Activated CD4-positive, alpha-beta T cell treated with anti-CD3 and anti-CD28 coated beads, Interleukin-2, amount 50 U/mL, for 16 hours (primary cell): Measurements from ENCODE around the gene DYNC1I1.

Experiments used
- DNase-seq: peaks from one replicate; pipeline ENCODE4 v3.0.0-alpha.2; 2020

The DYNC1I1 gene

DNA sequence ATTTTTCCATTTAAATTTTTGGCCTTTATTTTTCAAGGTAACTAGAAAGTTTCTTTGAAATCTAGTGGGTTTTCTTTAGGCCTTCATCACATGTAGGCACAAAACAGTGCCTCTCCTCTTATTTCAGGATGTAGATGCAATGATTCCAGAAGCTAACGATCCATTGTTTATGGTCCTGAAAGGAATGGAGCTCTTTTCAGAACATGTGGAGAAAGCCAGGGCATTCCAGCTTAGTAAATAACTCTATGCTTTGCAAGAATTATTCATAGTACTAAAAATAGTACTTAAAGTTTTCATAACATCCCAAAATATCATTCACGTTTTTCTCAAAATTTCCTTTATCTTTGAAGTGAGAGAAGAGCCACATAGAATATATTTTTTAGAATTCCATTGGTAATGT lies 91.3 kb downstream of the DYNC1I1 start:
- no peak for DNase-seq

DNA sequence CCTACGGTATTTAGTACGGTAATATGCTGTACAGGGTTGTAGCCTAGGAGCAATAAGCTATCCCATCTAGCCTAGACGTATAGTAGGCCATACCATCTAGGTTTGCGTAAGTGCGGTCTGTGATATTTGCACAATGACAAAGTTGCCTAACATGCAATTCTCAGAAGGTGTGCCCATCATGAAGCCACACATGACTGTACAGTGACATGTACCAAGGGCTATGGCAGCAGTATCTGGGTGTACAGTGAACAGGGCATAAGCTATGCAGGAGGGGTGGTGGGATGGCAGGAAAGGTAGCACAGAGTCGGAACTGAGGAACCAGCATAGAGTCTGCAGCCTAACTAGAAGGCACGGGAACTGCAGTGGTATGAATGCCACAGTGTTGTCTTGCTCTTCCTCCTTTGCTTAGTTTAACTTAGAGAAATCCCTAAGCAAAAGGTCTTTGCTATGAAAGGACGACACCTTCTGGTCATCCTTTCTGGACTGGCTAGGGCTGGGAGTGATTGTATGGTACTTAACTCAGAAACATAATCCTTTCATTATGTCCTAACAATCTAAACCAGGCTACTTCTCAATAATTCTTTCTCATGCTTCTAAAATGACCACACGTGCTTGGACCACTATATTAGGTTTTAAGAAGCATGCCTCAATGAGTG lies 93.5 kb downstream of the DYNC1I1 start:
- DNase-seq = no peak

DNA sequence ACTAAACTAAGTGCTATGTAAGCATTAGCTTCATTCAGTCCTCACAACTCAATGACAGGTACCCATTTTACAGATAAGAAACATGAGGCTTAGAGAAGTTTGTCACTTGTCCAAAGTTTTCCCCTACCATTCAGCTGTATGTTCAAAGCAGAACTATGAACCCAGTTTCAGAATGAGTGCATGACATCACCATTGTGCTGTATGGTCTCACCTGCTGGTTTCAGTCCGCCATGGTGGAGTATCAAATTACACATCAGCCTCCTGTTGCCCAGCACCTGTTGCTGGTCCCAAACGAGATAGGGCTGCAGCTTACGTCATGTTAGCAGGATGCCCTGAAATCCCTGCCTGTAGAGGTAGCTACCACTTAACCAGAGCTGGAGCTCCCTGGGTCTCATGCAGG lies 95.0 kb downstream of the DYNC1I1 start:
- DNase-seq = peak; percentile 25

DNA sequence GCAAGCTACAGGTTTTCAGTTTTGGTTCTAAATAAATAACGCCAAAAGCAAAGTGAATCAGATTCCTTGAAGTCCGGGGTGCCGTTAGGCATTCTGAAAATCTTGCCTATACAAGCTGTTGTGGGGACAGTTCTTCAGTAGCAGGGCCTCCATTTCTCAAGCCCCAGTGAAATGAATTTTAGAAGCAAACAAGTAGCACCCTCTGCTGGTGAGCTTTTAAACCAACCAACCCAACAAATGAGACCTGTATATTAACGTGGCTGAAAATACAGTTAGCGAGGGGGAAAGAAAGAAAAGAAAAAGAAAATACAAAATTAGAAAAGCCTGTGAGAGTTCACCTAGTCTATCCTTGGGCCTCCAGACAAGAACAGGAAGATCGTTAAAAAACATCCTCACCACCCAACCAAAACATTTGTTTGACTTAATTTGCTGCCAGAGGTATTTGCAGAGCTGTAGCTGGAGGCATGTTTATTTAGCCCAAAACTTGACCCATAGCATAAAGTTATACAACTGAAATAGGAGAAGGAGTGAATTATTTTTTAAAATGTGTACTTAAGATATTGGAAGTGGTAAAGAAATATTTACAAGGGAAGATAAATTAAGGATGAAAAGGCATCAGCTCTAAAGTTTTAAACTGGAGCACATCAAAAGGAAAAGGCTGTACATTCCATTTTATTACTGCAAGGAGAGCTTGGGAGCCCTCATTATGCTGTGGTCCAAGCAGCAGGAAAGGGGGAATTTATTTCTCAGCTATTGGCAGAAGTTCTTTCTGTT lies 98.9 kb downstream of the DYNC1I1 start:
- DNase-seq = peak; percentile 46

DNA sequence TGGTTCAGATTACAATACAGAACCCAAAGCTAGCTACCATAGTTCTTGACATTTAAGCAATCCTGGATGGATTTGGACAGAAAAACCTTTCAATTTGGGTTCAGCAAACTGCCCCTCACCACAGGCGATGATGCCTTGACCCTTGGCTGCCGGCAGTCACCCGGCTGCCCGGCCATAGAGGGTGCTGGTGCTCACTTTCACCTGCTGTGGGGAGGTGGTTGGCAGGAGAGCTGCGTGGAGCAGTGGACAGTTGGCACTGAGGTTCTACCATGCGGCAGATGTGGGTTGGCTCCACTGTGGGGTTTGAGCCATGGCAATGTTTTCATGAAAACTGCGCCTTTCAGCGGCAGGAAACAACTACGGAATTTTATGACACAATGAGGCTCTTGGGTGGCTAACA lies 99.5 kb downstream of the DYNC1I1 start:
- DNase-seq = no peak

DNA sequence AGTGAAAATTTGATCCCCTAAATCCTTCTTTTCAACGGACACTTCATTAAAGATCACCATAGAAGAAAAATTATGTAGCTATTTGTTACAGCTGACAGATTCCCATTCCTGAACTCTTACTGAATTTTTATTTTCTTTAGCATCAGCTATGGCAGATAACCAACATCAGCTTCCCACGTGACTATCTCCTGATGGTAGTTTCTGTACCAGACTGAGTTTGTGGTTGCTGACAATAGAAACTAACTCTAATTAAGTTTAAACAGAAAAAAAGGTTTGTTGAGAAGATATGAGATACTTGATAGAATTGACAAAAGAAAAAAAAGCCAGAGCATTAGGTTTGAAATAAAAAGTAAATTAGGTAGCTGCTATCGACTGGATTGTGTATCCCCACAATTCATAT lies 101.8 kb downstream of the DYNC1I1 start:
- no peak for DNase-seq

DNA sequence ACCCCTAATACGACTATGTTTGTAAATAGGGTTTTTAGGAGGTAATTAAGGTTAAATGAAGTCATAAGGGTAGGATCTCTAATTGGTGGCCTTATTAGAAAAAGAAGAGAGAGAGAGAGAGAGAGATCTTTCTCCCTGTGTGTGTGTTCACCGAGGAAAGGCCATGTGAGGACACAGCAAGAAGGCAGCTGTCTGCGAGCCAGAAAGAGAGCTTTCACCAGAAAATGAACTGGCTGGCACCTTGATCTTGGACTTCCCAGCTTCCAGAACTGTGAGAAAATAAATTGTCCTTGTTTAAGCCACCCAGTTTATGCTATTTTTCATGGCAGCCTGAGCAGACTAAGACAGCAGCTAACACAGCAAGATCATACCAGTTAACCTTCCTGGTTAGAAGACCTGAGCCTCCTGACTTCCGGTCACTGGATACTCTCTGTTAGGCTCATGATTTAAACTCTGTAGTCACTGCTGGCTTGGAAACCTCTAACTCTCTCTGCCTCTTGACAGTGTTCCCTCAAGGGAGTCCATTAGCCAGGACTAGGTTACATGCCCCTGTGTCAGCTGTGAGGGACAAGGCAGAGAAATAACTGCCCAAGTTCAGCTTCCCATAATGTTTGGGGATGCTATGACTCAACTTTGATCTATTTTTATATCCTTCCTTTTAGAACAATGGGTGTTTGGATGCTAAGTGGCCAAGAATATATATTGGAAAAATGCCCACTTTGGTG lies 102.3 kb downstream of the DYNC1I1 start:
- DNase-seq = no peak

DNA sequence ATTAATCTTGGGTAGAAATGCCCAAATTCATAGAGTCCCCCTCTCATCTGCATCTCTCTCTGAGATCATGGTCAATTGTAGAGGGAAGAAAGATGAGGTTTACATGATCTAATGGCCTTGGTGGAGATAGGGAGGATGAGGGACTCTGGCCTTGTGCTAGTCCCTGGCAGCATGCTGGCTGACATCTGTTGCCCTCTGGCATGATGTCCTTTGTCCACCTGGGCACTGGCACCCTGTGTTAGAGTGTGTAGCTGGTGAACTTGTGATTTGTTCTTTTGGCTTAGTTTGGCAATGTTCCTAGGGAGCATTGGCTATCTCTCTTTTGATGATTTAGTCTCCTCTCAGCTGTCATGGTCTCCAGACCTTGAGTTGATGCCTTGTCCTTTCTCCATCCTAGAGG lies 103.2 kb downstream of the DYNC1I1 start:
- no peak for DNase-seq

DNA sequence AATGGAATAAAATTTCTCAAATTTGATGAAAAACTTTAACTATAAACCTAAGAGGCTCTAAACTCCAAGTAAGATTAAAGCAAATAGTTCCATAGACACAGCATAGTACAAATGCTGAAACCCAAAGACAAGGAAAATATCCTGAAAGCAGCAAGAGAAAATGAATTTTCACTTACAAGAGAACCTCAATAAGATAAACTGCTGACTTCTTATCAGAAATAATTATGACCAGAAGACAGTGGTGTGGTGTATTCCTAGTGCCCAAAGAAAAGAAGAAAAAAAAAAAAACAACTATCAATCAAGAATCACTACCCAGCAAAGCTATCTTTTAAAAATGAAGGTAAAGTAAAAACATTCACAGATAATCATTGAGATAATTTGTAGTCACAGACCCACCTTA lies 106.3 kb downstream of the DYNC1I1 start:
- DNase-seq = no peak

DNA sequence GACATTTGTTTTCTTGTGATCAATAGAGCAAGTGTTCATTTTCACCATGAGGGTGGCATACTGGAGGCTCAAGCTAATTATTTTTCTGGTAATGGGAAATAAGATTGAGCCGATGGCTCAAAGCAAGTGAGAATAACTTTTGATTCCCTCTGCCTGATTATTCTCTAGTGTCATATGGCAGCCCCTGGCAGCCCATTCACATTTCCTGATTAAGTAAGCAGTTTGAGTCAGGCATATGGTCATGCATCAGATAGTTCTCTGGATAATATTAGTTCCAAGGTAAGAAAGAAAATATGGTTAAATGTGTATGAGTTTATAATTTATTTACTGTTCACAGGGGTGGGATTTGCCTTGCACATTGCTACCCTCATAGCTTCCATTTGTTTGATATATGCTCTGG lies 109.2 kb downstream of the DYNC1I1 start:
- DNase-seq = no peak

DNA sequence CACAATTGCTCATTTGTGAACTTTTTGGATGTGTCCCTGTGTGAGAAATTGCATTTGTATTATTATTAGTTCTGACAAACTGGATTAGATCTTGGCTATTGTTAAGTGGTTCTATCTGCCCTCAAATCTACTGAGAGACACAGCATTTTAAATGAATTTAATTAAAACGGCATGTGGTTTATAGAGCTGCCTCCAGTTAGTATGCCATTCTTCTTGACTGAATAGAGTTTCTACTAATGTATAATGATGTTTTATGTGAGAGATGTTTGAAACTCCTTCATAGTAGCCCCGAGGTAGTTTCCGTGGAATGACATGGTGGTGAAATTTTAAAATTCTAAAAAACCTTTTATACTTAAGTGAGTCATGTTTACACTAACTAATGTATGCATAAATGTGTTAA lies 110.9 kb downstream of the DYNC1I1 start:
- DNase-seq = no peak

DNA sequence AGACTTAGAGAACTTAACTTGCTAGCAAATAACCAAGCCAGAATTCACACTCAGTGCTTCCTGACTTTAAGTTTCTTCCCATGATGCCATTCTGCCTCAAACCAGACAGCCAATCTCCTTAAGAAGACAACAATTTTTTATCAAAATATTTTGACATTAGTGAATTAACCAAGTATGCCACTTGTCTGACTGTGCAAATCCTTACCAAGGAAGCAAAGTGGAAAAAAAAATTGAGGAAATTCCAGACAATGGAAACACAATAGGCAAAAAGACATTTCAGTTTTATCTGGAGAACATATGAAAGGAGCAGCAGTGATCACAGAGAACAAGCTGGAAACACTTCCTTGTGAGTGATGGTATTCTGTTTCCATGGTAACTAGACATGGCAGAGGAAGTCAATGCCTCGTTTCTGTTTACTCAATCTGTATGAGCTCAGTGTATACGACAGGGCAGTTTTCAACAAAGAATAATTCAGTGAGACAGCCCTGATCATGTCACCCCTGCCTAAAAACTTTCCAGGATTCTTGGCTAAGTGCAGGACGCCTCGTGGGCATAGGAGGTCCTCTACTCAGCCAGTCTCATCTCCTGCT lies 114.2 kb downstream of the DYNC1I1 start:
- DNase-seq = no peak

DNA sequence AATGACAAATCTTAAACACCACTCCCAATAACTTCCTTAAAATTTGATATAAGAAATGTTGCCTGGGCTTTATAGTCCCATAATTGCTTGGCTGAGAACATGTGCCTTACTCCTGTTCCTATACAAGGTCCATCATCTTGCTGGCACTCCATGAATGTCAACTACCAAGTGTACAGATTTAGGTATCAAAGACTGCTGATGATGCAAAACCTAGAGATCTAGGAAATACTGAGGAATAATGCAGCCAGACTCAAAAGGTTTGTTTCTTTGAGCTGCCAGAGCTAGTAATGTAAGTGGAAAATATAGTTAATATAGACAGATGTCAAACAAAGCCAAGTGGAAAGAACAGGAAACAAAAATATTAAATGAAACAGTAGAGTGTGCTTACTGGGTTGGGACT lies 121.1 kb downstream of the DYNC1I1 start:
- DNase-seq = no peak

DNA sequence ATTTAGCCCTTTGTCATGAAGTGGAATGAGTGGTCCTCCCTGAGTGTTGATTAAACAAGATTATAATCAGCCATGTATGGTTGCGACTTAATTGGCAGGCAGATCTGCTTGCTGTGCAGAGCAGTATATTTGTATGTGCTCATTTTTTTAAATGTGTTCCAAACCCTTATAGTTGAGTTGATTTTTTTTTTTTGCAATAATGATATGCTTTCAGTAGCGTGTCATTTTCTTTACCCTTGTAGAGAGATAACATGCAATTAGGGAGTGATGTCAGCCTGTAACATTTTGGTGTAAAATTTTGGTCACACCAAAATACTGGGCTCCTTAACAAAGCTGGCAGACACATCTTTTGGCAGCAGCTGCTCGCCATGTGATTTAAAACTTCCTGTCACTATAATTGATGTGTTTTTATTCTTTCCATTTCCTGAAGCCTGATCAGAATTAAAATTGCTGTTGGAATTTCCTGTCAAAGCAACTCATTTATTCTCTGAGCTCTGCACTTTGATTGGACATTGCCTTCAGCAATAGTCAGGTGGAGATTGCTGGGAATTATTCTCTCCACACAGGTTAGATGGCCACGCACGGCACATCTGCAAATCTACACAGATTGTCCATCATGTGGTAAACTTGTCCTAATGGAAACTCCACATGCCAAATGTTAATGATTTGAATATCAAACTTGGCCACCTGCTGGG lies 125.3 kb downstream of the DYNC1I1 start:
- DNase-seq = no peak

DNA sequence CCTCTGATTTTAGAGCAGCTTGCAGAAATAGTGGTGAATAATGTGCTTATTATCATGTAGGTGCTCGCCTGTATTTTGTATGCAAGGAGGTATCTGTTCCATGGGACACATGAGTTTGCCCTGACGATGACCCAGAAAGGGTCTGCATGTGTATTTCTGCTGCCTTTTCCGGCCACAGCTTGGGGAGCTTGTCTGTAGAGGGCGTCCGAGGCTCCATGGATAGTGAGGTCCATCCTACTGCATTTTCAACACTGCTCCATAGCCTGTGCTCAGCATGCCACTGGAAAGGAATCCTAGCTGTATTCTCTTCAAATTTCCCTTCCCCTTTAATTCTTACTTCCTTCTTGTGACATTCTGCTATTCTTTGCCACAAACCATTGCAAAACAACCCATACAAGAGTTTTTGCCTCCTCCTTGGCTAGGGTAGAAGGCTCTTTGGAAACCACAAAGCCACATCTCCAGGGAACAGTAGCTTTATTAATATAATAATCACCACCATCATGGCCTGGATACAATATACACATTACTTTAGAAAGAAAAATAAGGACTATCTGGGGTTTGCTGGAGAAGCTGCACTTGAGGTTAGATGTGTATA lies 127.7 kb downstream of the DYNC1I1 start:
- DNase-seq = no peak

DNA sequence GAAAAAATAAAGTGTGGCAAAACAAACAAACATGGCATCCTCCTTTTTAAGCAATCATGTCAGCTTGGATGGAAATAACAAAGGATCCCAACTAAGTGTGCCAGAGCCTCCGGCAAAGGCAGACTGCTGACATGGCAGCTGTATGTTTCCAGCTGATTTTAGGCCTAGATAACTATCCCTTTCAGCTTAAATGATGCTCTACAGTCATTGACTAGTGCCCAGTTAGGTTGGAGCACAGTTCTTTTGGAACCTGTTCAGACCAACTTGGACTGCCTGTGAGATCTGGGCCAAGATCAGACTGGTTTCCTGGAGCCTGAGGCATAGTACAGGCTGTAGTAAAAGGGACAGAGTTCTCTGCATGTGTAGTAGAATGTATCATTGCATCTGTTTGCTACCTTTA lies 128.7 kb downstream of the DYNC1I1 start:
- DNase-seq = no peak

DNA sequence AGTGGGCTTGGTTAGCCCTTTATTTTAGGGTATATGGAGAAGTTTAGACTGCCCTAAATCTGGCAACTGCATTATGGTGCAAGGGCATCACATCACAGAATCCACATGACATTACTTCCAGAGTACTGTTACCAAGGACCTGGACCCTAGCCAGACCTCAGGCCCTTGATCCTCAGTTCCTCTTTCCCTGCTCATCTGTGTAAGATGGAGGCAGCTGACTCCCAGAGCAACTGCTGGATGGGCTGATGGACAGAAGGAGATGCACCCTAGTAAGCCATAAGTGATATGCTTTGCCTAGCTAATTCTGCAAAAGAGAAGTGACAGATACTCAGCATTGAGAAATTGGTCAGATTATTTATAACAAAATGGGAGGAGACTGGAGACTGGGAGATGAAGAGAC lies 131.7 kb downstream of the DYNC1I1 start:
- no peak for DNase-seq

DNA sequence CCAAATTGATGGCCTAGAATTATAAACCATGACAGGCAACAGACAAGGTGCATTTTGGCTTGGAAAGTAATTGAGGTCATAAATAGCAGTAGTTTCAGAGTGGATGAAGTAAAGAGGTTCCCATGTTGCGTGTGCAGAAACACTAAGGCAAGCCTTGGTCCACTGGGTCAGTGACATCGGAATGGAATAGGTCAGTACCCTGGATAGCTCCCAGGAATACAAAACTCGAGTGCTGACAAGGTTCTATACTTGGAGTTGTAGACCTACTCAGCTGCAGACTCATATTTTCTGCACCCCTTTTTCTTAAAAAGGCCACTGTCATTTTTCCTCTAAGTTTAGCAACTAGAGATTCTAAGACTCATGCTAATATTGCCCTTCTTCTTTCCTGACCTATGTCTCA lies 132.8 kb downstream of the DYNC1I1 start:
- DNase-seq = no peak

DNA sequence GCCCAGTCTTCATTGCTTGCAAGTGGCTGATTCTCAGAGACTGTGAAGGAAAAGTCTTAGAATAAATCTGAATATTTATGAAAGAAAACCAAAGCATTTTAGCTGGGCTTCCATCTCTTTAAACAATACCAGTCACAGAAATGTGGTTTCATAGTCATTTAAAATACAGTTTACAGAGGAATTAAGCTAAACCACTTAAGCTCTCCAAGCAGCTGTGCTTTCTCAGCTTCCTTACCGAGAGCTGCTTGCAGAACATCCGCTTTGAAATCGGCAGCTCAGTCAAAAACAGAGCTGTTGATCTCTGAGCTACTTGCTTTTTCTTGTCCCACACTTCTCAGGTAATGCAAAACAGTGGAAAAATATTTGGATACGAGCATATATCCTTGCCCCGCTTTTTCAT lies 134.5 kb downstream of the DYNC1I1 start:
- no peak for DNase-seq

DNA sequence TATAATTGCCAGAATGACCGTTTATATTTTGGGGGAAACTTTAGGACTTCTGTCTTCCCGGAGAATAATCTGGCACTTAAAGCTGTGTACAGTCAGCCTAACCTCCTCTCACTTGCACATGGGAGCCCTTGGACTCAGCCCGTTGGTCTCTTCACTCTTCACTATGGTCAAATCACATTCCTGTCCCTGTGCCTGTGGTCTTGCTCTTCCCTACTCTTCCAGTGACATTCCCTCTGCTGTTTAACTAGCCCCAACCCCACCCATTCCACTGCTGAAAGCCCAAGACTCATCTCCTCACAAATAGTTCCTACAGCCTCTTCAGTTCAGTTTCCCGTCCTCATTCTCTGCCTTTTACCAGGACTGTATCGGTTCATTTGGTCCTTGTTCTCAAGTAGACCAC lies 135.0 kb downstream of the DYNC1I1 start:
- DNase-seq = no peak

DNA sequence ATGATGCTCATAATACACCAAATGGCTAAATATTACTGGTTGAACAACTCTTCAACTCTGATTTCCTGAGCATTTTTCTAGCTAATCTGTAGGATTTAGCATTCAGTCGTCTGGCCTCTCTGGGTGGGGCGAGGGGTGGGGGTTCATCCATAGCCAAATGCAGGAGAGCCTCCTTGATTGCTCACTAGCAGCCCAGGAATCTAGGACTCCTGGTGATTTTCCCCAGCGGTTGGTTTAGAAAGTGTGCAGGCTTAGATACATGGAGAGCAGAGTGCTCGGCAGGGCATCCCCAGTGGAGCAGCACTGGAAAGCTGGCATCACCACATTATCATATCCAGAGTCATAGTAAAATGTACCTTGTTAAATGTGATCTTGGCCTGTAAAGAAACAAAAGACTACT lies 136.1 kb downstream of the DYNC1I1 start:
- no peak for DNase-seq

DNA sequence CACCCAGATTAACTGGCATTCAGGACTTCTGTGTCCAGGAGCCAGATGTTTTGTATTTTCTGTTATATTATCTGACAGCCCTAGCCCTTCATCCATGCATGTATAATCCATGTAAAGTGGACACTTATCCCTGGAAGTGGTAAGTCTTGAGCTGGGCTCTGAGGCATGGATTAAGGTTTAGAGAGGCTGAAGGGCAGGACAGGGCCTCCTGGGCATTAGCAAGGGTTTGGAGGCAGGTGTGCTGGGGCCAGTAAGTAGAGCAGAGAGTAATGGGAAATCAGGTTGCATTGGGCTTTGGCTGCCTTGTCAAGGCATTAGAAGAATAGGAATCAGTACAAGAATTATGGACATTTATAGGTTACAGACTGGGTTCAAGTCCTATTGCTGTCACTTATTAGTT lies 138.0 kb downstream of the DYNC1I1 start:
- no peak for DNase-seq

DNA sequence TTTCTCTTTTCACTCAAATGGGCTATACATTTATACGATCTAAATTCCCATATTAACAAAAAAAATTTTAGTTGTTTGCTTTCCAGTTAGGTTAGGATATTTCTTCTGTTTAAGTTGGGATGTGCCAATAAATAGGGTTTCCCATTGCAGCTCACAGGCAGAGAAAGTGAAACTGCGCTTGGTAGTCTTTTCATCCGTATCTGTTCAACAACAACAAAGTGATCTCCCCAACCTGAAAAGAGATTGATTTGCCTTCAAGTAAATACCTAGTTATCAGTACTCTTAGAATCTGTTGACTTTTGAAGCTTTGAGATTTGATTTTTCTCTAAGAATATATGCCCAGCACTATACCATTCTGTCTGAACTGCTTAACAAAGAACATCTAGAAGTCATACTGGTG lies 143.4 kb downstream of the DYNC1I1 start:
- DNase-seq = no peak
